Natural killer cell (primary cell): ENCODE measurements around the gene FUT2. TPM values are rescaled to one million over a fixed set of nuclear protein-coding genes. Genes with fewer than 3 reads are reported as not detected.

Experiments
- ATAC-seq, 3 donors: fragments of 150-1000 bp in 2 of 3; fragments of 200-7000 bp in 1 of 3; cut with Tn5 transposase; 1 replicate in 1 of 3; 2 replicates in 2 of 3; pipeline ENCODE4 v1.10.0; 2021; ENCODE audit warnings: mild to moderate bottlenecking in 2 of 3, moderate library complexity in 2 of 3
- DNase-seq, 2 donors: peaks; one replicate each; pipeline versions ENCODE4 v3.0.0 to v3.0.0-alpha.2; 2013 to 2021; ENCODE audit warnings: mixed read lengths in 1 of 2
- H3K27ac ChIP-seq: one replicate; pipeline ENCODE4 v1.5.1; 2013; ENCODE audit warnings: mild to moderate bottlenecking, low read length
- H3K27me3 ChIP-seq: one replicate; pipeline ENCODE4 v1.6.1; 2013; ENCODE audit warnings: low read length; ENCODE audit not compliant: control insufficient read depth, insufficient read depth
- H3K36me3 ChIP-seq: one replicate; pipeline ENCODE4 v1.6.1; 2013; ENCODE audit warnings: low read length; ENCODE audit not compliant: control insufficient read depth, insufficient read depth
- H3K4me1 ChIP-seq: one replicate; pipeline ENCODE4 v1.6.1; 2013; ENCODE audit warnings: low read length; ENCODE audit not compliant: control insufficient read depth, insufficient read depth
- H3K4me3 ChIP-seq: one replicate; pipeline ENCODE4 v1.5.1; 2013; ENCODE audit warnings: low read length
- H3K9me3 ChIP-seq: one replicate; pipeline ENCODE4 v1.6.1; 2013; ENCODE audit warnings: low read length; ENCODE audit not compliant: control insufficient read depth, insufficient read depth
- H3K27ac Mint-ChIP-seq, 2 donors: one replicate each; pipeline ENCODE4 v1.8.0; 2022; ENCODE audit warnings: mild to moderate bottlenecking in 2 of 2, mixed read lengths in 2 of 2, moderate library complexity in 1 of 2
- H3K27me3 Mint-ChIP-seq, 2 donors: one replicate each; pipeline ENCODE4 v1.8.0; 2022; ENCODE audit warnings: low read depth in 2 of 2, mixed read lengths in 2 of 2
- H3K36me3 Mint-ChIP-seq: one replicate; pipeline ENCODE4 v1.8.0; 2022; ENCODE audit warnings: mixed read lengths
- H3K4me1 Mint-ChIP-seq, 2 donors: one replicate each; pipeline ENCODE4 v1.8.0; 2022; ENCODE audit warnings: mixed read lengths in 2 of 2
- H3K4me3 Mint-ChIP-seq: one replicate; pipeline ENCODE4 v1.8.0; 2022; ENCODE audit warnings: mild to moderate bottlenecking, moderate library complexity, mixed read lengths
- H3K9me3 Mint-ChIP-seq, 2 donors: one replicate each; pipeline ENCODE4 v1.8.0; 2022; ENCODE audit warnings: mixed read lengths in 2 of 2
- CTCF ChIP-seq: fragments of 200-600 bp; IDR thresholded peaks from one replicate; pipeline ENCODE4 v1.8.0; 2022; ENCODE audit warnings: antibody characterized with exemption
- WGBS: methylation state at CpG from one replicate; pipeline ENCODE4 v1.1.7; 2013; ENCODE audit warnings: missing lambda C conversion rate; ENCODE audit not compliant: insufficient coverage; 5-methylcytosine and 5-hydroxymethylcytosine counted together
- intact Hi-C: fragments of 100-400 bp; cut with micrococcal nuclease; formaldehyde crosslinking; loops from one replicate; pipeline ENCODE4 v1.14.2; 2022
- total RNA-seq, 4 donors: library from RNA; stranded (reverse); fragments of 120-200 nt in 1 of 4; gene quantifications; one replicate each; pipeline versions ENCODE4 v1.2.3 to v1.2.4, GENCODE V29; 2013 to 2022

The FUT2 gene
- total RNA-seq, 3 donors from 2014 or later (not counting 1 experiment from before 2014, with no cell fraction given), result not detected

GRCh38 chr19:48668761-48669160, 27.0 kb upstream of the FUT2 start:
- H3K4me1 ChIP-seq, result no peaks in the 10 kb centered on the region
- peaks cover 5 to 9% of the 10 kb centered on the region in 2 donors for H3K9me3 Mint-ChIP-seq
- H3K36me3 Mint-ChIP-seq, result no peaks in the 10 kb centered on the region
- ATAC-seq (no peak), DNase-seq (no peak)
- no peaks in the 10 kb centered on the region for H3K36me3 ChIP-seq
- no peaks in the 10 kb centered on the region for H3K27me3 ChIP-seq
- no peak overlapping the region for H3K27ac ChIP-seq
- H3K4me1 Mint-ChIP-seq, result peaks cover 0 to 6% of the 10 kb centered on the region in 2 donors
- 95% methylated on average over 2 of the region's 2 CpGs for WGBS
- no peak overlapping the region for H3K4me3 ChIP-seq
- H3K9me3 ChIP-seq, result no peaks in the 10 kb centered on the region
- intact Hi-C loops, result no loop called here
- TF ChIP-seq CTCF, result no peak
- H3K27me3 Mint-ChIP-seq, result no peaks in the 10 kb centered on the region
- peak overlapping the region in 1 of 2 donors; percentile 37 for H3K27ac Mint-ChIP-seq
- no peak overlapping the region for H3K4me3 Mint-ChIP-seq

- Histone ChIP-seq H3K4me1 (peaks cover 1% of the 10 kb centered on the region), H3K27ac (no peak overlapping the region), H3K27me3 (no peaks in the 10 kb centered on the region), H3K4me3 (no peak overlapping the region), H3K9me3 (no peaks in the 10 kb centered on the region), H3K36me3 (no peaks in the 10 kb centered on the region)
- ATAC-seq (no peak), DNase-seq (no peak)
- no peaks in the 10 kb centered on the region for H3K36me3 Mint-ChIP-seq
- intact Hi-C loops, result no loop called here
- H3K4me1 Mint-ChIP-seq, result peaks cover under 1 to 9% of the 10 kb centered on the region in 2 donors
- H3K4me3 Mint-ChIP-seq, result no peak overlapping the region
- TF ChIP-seq CTCF, result no peak
- 97% methylated on average over 26 of the region's 26 CpGs for WGBS
- peaks cover 5 to 9% of the 10 kb centered on the region in 2 donors for H3K9me3 Mint-ChIP-seq
- no peaks in the 10 kb centered on the region for H3K27me3 Mint-ChIP-seq
- H3K27ac Mint-ChIP-seq, result peak overlapping the region in 1 of 2 donors; percentile 81
Observed at GRCh38 chr19:48669903-48670668, 25.7 kb upstream of the FUT2 start.

- peaks cover 7 to 15% of the 10 kb centered on the region in 2 donors for H3K4me1 Mint-ChIP-seq
- H3K4me1 ChIP-seq, result peaks cover 8% of the 10 kb centered on the region
- no peak overlapping the region for H3K27ac ChIP-seq
- peaks cover 5 to 9% of the 10 kb centered on the region in 2 donors for H3K9me3 Mint-ChIP-seq
- intact Hi-C loops, result no loop called here
- no peaks in the 10 kb centered on the region for H3K36me3 ChIP-seq
- no peak for TF ChIP-seq CTCF
- peaks cover 0 to 3% of the 10 kb centered on the region in 2 donors for H3K27me3 Mint-ChIP-seq
- no peaks in the 10 kb centered on the region for H3K9me3 ChIP-seq
- no peaks in the 10 kb centered on the region for H3K27me3 ChIP-seq
- ATAC-seq (no peak), DNase-seq (no peak)
- no peaks in the 10 kb centered on the region for H3K36me3 Mint-ChIP-seq
- no peak overlapping the region for H3K27ac Mint-ChIP-seq
- no peak overlapping the region for H3K4me3 Mint-ChIP-seq
- 90% methylated on average over 21 of the region's 21 CpGs for WGBS
- H3K4me3 ChIP-seq, result no peak overlapping the region
Observed at GRCh38 chr19:48670699-48671445, 24.9 kb upstream of the FUT2 start.
